SK-N-SH (cell line): ENCODE measurements around the gene HK1.

ENCODE experiments used
- CTCF ChIP-seq: fragments of 200-600 bp; sonication (generic); IDR thresholded peaks from 2 replicates; pipeline ENCODE4 v1.6.1; 2017; ENCODE audit warnings: antibody characterized with exemption, mild to moderate bottlenecking, moderate library complexity
- JUND ChIP-seq: IDR thresholded peaks from 2 replicates; pipeline ENCODE4 v1.4.0; 2012

- TF ChIP-seq JUND (no peak), CTCF (no peak)
These were observed 50.1 kb downstream of the HK1 start for GRCh38 chr10:69328380-69328735.
